Cardiac ventricle fibroblast (primary cell): ENCODE results near the gene UTP11. TPM values are rescaled to one million over a fixed set of nuclear protein-coding genes. Genes with fewer than 3 reads are reported as not detected.

Experiments used
- total RNA-seq: library from RNA; depleted of rRNA; stranded (reverse); fragments of >200 nt; gene quantifications from 2 replicates; pipeline ENCODE4 v1.2.3, GENCODE V29; 2015

Gene UTP11
- 28.2 and 50.9 TPM in 2 replicates for total RNA-seq

GRCh38 chr1:38012363-38013226, at the start of gene UTP11:
TSS of gene UTP11 (plus strand) at chr1:38012734. CDS start at chr1:38012803, 69 bp downstream.

GRCh38 chr1:38005195-38006007, 7.1 kb upstream of the UTP11 start, which contains the start of gene FHL3:
TSS of gene FHL3 (minus strand) at chr1:38005514. CDS start at chr1:37999412, 6,102 bp downstream.

GRCh38 chr1:38046333-38046883, 33.9 kb downstream of the UTP11 start, which contains the start of gene POU3F1:
TSS of gene POU3F1 (minus strand) at chr1:38046793. CDS start at chr1:38046743, 50 bp downstream.

Other genes starting within 250 kb of the UTP11 start
- not detected in 2 replicates for gene EPHA10, start 247.6 kb upstream of the UTP11 start, total RNA-seq
- 0.20 and 0.81 TPM in 2 replicates for gene MANEAL, start 218.9 kb upstream of the UTP11 start, total RNA-seq
- gene C1orf122, start 204.9 kb upstream of the UTP11 start, total RNA-seq = 75.5 and 169 TPM in 2 replicates
- 9.2 and 11.4 TPM in 2 replicates for gene YRDC, start 204.5 kb upstream of the UTP11 start, total RNA-seq
- 4.6 and 5.0 TPM in 2 replicates for gene MTF1, start 153.1 kb upstream of the UTP11 start, total RNA-seq
- 14.6 and 15.2 TPM in 2 replicates for gene INPP5B, start 65.7 kb upstream of the UTP11 start, total RNA-seq
- 37.8 and 40.3 TPM in 2 replicates for gene SF3A3, start 22.7 kb upstream of the UTP11 start, total RNA-seq
- 26.2 and 44.6 TPM in 2 replicates for gene FHL3, start 7.2 kb upstream of the UTP11 start, total RNA-seq
- gene POU3F1, start 34.1 kb downstream of the UTP11 start, total RNA-seq = 0.19 TPM in 1 of 2 replicates, not detected in the other